WERI-Rb-1 (cell line): ENCODE measurements around the gene FAM107A.

ENCODE experiments used
- DNase-seq: peaks from one replicate; pipeline ENCODE4 v3.0.0-alpha.2; 2020
- H3K27ac ChIP-seq: fragments of 250-450 bp; sonication (Bioruptor Pico); 2 replicates; pipeline ENCODE4 v1.5.1; 2020; ENCODE audit warnings: mild to moderate bottlenecking, moderate library complexity
- H3K27me3 ChIP-seq: fragments of 250-450 bp; sonication (Bioruptor Pico); 2 replicates; pipeline ENCODE4 v1.5.1; 2021; ENCODE audit warnings: mild to moderate bottlenecking, low read depth, moderate library complexity; ENCODE audit not compliant: insufficient read depth, severe bottlenecking
- H3K36me3 ChIP-seq: fragments of 250-450 bp; sonication (Bioruptor Pico); 2 replicates; pipeline ENCODE4 v1.5.1; 2020; ENCODE audit warnings: mild to moderate bottlenecking, moderate library complexity
- H3K4me3 ChIP-seq: 2 replicates; pipeline ENCODE4 v1.5.1; 2011; ENCODE audit warnings: low read depth, mild to moderate bottlenecking, control low read depth, low read length
- H3K9me3 ChIP-seq: fragments of 250-450 bp; sonication (Bioruptor Pico); 2 replicates; pipeline ENCODE4 v1.5.1; 2021; ENCODE audit warnings: mild to moderate bottlenecking, moderate library complexity; ENCODE audit not compliant: severe bottlenecking
- CTCF ChIP-seq: IDR thresholded peaks from 2 replicates; pipeline ENCODE4 v1.5.1; 2011; ENCODE audit warnings: low read depth, mild to moderate bottlenecking, control low read depth, inconsistent platforms, low read length

FAM107A gene

DNA sequence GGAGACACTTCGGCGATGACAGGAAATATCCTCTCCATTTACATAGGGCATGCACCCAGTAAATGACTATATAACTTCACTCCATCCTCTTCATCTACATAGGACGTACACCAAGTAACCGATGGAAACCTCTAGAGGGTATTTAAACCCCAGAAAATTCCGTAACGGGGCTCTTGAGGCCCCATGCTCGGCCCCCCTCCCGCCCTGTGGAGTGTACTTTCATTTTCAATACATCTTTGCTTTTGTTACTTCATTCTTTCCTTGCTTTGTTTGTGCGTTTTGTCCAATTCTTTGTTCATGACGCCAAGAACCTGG is 7.5 kb upstream of the FAM107A start:
- H3K27ac ChIP-seq: no peak overlapping the region
- no peak overlapping the region for H3K4me3 ChIP-seq

GRCh38 chr3:58581328-58582091 is 4.3 kb upstream of the FAM107A start:
- Histone ChIP-seq H3K27ac (no peak overlapping the region), H3K4me3 (no peak overlapping the region), H3K9me3 (no peaks in the 10 kb centered on the region), H3K36me3 (no peaks in the 10 kb centered on the region), H3K27me3 (no peaks in the 10 kb centered on the region)
- no peak for TF ChIP-seq CTCF
- peak; percentile 17 for DNase-seq

More for the DNA sequence above, 7.5 kb upstream of the FAM107A start:
- no peaks in the 10 kb centered on the region for H3K9me3 ChIP-seq
- TF ChIP-seq CTCF: no peak
- DNase-seq: no peak
- H3K27me3 ChIP-seq: no peaks in the 10 kb centered on the region
- no peaks in the 10 kb centered on the region for H3K36me3 ChIP-seq

GRCh38 chr3:58580826-58581327 is 3.7 kb upstream of the FAM107A start:
- Histone ChIP-seq H3K27me3 (no peaks in the 10 kb centered on the region), H3K27ac (no peak overlapping the region), H3K9me3 (no peaks in the 10 kb centered on the region), H3K4me3 (no peak overlapping the region), H3K36me3 (no peaks in the 10 kb centered on the region)
- TF ChIP-seq CTCF: no peak
- DNase-seq: no peak

DNA sequence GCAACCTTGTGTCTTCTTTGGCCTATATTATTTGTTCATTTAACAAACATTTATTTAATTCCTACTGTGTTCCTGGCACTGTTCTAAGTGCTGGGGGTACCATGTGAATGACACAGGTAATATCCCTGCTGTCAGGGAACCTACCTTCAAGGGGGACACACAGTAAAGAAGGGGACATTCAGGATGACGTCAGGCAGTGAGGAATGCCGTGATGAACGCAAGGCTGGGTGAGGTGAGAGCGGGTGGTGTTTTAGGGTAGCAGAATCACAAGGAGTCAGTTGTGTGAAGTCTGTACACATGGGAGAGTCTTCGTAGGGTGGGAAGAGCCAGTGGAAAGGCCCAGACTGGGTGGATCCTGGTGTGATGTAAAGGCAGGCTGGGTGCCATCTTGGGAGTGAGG is 1.7 kb upstream of the FAM107A start:
- Histone ChIP-seq H3K36me3 (no peaks in the 10 kb centered on the region), H3K27ac (no peak overlapping the region), H3K9me3 (no peaks in the 10 kb centered on the region), H3K4me3 (no peak overlapping the region), H3K27me3 (no peaks in the 10 kb centered on the region)
- no peak for TF ChIP-seq CTCF
- no peak for DNase-seq

DNA sequence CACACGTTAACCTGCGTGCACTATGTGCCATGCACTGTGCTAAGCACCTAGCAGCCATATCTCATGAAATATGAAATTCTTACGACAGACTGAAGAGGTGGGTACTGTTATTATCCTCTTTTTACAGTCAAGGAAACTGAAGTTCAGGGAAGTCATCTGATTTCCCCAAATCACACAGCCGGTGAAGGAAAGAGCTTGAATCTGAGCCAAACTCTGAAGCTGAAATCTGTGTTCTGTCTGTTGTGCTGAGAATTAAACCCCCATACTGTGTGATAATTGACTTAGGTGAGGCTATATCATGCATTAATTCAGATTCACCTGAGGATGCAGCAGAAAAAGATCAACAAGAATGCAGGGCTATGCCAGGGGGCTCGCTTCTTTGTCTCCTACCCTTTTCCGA is 475 bp downstream of the FAM107A start:
- H3K9me3 ChIP-seq: no peaks in the 10 kb centered on the region
- no peak overlapping the region for H3K4me3 ChIP-seq
- no peaks in the 10 kb centered on the region for H3K27me3 ChIP-seq
- H3K36me3 ChIP-seq: no peaks in the 10 kb centered on the region
- no peak for DNase-seq
- TF ChIP-seq CTCF: no peak
- H3K27ac ChIP-seq: no peak overlapping the region
